Measurements from ENCODE around the gene ARID5A.

The ARID5A gene

GRCh38 chr2:96601382-96602292 lies 65.1 kb downstream of the ARID5A start:
- DNase-seq (ENCODE audit: low read depth), result no peak

Data from activated T-helper 1 cell treated with Interleukin-2 at 50 U/mL for 16 hours (primary cell).